DMS114 treated with DMSO at 0.1 percent for 48 hours (cell line): ENCODE results near the gene BRWD1.

Experiments
- DNase-seq: peaks from one replicate; lab custom pipeline; 2025; ENCODE audit not compliant: unreplicated experiment; lab: John Stamatoyannopoulos, UW

Gene BRWD1

DNA sequence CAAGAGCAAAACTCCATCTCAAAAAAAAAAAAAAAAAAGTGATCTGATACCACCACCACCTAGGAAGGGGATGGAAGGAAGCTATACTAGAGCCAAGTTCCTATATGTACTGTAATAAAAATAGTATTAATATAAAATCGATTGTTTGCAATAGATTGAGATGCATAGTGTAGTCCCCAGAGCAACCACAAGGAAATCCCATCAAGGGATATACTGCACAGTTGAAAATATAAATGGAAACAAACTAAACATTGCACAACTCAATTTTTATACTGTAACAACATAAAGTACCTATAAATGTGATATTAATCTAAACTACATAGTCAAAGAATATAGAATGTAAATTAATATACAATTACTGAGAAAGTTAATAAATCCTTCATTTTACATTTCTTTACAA is 109.3 kb downstream of the BRWD1 start:
- DNase-seq: no peak

DNA sequence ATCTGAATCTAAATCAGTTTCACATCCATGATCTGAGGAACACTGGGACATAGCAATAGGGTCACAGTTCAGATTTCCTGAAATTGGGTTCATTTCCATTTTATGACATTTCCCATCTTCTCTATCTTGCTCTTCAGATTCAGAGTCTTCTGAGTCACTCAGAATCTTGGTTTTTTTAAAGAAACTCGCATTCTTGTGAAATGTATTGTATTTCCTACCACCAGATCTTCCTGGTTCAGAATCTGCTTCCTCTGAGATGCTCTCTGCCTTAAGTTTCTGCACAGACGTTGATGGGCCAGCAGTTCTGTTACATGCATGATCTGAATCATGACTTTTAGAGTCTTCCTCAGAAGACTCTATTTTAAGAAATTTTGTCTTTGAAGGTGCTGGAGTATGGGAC is 114.6 kb downstream of the BRWD1 start:
- no peak for DNase-seq

DNA sequence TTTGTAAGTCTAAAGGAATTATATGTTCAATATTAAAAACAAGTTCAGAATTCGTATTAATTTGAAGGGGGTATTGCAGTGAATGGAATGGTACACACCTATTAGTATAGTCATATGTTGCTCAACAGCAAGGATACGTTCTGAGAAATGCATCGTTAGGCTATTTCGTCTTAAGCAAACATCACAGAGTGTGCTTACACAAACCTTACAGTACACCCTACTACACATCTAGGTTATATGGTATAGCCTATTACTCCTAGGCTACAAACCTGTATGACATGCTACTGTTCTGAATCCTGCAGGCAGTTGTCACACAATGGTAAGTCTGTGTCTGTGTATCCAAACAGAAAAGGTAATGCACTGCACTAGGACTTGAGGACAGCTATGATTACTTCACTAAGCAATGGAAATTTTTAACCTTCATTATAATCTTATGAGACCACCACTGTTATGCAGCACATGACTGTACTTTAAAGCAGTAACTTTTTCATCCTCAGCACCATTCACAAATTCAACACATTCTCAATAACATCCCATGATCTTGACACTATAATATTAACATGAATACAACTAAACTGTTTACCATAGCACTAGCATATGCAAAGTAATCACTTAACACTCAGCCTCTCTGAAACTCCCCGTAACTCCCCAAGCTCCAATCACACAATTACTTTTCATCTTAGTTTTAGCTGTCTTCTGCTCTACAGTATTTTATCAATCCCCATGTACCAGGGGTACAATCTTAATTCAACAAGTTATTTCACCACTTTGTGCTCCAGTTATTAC is 115.8 kb downstream of the BRWD1 start:
- DNase-seq: no peak

DNA sequence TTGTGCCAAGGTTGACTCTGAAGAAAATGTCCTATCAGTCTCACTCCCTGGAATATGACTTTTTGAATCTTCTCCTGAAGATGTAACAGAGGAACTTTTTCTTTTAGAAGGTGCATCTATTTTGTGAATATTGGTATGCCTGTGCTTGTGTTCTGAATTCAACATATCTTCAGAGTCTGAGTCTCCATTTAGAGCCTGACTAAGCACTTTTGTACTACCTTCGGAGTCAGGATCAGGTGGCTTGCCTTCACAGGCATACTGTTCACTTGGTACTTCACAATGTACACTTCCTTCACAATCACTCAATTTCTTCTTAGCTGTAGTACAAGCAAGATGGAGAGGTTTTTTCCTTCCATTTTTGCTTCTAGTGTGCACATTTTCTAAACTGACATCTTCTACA is 116.6 kb downstream of the BRWD1 start:
- DNase-seq: no peak

DNA sequence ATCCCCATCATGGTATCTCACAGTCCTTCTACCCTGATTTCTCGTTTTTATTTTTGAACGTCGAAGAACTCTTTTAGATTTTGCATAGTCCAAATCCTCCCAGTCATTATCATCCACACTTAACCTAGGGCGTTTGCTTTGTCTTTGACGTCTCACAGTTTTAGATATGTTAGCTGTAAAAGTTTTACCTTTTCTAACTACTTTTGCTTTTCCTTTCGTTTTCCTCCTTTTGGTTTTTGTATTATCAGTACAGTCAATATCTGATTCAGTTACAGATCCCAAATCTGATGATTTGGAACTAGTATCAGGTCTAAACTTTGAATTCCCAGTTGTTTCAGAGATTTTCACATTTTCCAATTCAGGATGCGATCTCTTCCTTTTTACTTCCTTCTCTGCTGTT is 117.1 kb downstream of the BRWD1 start:
- DNase-seq: no peak

DNA sequence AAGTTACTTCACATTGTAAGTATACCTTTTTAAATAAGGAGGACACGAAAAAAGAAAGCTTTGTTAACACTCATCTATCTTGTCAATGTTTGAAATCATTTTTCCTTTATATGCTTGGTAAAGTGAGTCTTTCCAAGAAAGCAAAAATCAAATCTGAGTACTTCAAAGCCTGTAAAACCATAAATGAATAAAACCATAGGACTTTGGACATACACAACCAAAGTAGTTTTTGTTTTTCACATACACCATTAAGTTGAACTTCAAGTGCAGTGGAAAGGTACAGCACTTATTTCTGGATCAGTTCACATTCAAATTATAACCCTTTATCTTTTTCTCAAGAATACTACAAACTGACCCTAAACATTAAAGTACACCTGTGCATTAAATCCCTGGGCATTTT is 120.1 kb downstream of the BRWD1 start:
- DNase-seq: no peak

DNA sequence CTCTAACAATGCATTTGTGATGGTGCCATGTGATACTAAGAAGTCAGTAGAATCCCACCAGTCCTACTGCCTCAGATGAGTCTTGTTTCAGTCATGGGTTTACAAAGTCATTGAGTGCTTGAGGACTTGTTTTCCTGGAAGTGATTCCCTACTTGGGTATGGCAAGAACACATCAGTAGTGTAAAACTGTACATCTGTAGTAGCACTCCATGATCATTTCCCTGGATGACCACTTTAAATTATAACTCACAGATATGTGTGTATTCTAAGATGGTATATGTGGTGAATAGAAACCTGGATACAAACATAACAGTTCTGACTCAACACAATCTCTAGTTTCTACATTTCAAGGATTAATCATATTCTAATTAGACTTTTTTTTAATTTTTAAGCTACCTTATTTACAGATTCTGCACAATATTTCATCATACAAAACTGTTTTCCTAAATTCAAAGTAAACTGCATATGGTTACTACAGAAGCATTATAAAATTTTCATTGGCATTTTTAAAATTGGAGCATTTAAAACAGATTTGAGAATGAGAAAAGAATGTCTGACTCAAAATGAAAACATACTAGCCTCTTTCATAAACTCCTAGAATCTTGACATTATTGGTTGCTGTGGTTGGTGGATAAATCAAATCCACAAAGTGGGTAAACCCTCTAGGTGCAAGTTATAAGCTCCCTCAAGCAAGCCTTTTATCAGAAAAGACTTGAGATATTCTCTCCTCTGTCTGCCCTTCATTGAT is 123.4 kb downstream of the BRWD1 start:
- no peak for DNase-seq

DNA sequence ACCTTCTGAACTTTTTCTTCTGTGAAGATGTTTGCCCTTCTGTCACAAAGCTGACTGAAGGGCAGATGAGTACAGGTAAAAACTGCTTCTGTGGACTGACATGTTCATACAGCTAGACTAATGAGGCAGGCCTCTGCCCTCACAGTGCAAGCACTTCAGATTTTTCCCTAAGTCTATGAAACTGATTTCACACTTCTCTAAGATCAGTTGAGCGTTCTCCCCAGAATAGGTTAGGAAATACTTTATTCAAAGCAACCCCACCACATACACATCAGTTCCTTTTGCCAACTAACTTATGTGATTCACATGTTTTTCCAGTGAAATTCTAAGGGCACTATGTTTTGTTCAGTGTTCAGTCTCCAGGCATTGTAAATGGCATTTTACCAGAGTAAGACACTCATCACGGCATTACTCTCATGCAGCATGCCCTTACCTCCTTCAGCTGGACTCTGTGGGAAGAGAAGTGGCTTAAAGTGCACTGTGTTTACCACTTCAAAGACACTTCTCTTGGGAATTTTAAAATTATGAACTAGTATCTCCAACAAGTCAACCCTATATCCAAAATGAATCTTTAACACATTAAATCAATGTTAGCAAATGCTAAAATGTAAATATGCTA is 124.8 kb downstream of the BRWD1 start:
- DNase-seq: no peak

DNA sequence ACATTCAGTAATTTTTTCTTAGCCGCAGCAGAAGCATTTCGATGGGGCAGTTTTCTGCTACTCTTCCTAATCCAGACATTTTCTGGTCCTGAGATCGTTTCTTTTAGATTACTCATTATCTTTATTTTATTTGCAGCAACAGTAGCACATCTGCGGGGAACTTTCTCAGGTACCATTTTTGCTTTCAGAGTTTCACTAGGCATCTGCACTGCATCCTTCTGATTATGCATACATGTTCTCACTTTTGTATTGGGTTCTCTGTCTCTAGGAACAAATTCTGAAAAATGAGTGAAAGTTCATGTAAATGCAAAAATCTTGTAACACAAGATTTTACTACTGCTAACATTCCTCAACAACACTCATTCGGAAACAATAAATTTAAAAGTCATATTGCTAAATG is 126.3 kb downstream of the BRWD1 start:
- no peak for DNase-seq

DNA sequence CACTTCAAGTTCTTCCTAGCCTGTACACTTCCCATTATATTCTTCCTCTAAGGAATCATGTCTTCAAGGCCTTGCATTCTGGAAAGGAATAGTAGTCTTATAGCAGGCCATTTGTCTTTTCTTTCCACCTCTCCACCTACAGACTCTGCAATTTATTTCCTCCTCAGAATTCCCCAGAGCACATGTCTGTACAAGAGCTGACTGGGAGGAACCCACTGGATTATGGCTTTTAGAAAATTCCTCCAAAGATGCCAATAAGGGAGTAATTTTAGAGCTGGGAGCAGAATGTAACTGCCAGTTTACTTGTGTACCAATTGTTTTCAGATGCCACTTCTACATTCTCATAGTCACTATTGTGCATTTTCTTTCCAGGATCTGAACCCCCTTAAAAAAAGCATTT is 126.8 kb downstream of the BRWD1 start:
- DNase-seq: no peak

DNA sequence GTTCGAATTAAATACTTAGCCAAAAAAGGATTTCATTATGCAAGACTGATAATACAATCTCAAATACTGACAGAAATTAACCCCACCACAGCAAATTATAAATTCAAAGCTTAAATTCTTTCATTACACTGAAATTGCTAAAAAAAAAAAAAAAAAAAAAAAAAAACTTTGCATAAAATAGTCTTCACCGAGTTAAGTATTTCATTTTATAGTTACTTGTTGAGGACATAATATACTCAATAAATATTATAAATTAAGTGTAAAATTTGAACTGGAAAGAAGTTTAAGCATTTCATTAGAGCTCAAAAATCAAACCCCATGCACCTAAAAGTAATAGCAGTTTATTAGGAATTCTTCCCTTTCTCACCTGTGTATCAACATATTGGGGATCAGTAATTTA is 128.3 kb downstream of the BRWD1 start:
- DNase-seq: no peak

DNA sequence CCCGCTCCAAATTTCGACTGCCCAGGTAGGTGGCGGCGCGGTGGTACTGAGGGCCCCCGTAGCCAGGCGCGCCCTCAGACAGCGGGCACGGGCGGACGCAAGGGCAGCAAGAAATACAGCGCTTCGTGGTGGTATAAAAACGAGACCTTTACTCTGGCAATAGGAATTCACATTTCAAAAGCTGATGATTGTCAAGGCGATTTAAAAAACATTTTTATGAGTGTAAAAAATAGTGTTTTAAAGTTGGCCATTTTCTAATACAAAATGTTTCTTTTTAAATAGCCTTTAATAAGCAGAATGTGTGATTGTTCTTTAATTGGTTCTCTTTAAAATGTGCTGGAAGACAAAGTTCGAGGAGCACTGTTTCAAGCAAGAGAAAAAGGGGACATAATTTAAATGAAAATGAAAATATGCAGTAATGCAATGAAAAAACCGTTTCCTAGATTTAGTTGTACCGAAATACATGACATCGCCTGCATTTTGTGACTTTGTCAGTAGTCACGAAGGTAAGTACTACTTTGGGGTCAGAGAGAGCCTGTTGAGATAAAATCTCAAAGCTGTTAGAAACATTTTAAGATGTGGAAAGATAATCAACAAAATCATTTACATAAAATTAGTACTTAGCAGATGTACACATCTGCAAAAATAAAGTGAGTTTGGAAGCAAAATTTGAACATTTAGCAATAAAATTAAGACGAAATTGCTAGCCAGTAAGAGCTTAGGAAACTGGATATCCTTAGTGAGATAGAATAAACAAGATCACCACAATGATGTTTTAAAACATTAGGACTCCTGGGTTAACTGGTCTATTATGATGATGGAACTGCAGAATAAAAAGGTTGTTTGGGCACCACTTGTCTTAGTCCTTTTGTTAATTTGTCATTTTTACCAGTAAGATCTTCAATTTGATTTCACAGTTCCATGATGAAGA is 129.1 kb downstream of the BRWD1 start:
- no peak for DNase-seq

DNA sequence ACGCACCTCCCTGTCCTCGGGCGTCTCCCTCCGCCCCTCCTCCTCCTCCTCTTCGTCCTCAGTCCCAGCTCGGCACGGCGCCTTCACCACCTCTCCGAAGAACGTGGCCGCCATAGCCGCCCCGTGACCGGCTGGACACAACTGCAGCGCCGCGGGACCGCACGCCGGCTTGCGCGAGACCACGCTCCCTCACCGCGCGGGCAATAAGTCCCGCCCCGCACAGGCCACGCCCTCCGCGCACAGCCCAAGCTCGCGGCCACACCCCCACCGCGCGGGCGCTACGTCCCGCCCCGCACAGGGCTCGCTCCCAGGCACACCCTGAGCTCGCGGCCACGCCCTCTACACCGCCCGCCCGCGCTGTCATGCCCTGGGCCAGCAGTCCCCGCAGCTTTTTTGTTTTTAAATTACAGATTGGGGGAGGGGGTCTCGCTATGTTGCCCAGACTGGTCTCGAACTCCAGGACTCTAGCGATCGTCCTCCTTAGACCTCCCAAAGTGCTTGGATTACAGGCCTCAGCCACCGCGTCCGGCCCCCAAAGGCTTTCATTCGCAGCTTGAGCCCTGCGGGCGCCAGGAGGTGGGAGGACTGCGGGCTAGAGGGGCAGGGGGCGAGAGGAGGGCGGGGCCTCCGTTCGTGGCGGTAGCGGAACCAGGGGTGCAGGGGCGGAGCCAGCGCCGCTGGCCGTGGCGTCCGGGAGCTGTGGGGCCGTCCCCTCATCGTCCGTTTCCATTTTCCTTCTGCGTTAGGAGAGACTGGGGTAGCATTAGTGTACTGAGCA is 130.0 kb downstream of the BRWD1 start, which contains the start of gene PSMG1:
TSS of gene PSMG1 (minus strand) at position 180 of the 778 bp plus-strand sequence. CDS start at position 114, 66 bp downstream.
- peak; percentile 80 for DNase-seq

DNA sequence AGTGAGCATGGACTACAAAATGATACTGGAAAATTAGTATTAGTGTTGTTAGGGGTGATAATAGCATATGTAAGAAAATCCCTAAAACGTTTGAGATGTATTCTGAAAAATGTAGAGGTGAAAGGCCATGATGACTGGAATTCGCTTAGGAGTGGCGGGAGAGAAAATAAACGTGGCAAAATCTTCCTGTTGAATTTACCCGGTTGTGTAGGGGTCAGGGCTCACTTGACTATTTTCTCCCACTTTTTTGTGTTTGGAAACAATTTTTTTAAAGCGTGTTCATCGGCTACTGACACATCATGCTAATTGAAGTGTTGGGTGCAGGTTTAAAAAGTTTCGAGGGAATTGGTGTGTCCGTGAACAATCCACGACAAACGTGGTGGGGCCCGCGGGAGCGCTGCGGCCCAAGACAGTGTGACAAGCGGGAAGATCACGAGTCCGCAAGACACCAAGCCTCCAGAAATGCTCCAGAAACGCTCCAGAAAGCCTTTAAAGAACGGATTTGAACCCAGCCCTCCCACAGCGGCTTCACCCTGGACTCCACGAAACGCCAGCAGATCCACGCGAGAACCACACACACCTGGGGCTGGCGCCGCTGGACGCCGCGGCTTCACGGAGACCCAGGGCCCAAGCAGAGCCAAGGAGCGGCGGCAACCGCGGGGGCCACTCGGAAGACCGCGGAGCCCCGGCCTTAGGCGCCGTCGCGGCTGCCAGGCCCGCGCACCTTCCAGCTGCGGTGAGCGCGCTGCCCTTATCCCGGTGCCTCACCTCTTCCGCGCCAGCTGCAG is 130.8 kb downstream of the BRWD1 start:
- no peak for DNase-seq

DNA sequence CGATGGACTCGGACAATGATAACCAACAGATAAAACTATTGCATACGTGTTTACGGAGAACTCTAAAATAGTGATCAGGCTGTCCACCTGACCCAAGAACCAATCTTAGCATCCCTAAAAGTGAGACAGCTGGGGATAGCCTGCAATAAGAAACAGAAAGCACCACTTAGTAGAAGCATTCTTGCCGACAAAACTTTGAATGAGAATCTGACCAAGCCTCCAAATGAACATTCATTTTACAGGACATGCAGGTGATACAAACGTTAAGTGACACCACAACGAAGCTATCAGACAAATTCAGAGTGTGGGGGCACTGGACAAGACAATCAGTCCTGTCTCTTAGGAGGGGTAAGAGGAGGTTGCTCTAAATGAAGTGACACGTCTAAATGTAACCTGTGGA is 131.4 kb downstream of the BRWD1 start:
- DNase-seq: no peak

DNA sequence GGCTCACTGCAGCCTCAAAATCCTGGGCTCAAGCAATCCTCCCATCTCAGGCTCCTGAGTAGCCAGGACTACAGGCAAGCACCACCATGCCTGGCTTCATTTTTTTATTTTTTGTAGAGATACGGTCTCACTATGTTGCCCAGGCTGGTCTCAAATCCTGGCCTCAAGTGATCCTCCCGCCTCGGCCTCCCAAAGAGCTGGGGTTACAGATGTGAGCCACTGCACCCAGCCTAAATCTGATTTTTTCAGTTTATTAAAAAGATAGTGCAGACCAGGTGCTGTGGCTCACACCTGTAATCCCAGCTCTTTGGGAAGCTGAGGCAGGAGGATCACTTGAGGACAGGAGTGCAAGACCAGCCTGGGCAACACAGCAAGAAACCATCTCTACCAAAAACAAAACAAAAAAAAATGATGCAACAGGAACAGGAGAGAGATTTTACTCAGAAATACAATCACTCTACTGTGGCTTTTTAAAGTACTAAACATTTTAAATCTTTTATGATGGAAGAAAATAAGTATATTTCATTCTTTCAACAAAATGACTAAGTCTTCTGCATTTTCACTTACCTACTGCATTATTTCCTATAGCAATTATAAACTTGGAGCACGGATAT is 132.1 kb downstream of the BRWD1 start:
- DNase-seq: no peak

DNA sequence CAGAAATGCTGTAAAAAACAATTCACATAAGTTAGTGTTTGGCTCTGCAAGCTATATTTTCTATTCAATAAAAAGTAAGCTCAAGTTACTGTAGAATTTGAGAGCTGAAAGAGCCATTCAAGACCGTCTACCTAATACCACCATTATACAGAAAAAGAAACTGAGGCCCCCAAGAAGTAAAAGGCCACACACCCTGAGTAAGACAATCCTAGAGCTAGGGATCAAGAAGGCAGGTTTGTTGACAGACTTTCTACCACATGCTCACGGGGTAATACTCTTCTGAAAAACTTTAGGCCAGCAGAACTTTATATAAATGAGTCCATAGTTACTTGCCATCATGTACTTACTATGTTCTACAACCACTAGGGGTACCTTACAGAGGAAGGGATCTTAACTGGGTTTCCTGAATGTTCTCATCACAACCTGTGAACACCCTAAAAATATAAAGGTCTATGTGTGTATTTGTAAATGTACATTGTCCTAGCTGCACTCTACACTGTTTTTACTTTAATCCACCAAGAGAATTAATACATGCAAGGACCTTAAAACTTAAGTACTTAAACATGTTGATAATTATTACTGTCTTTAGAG is 132.9 kb downstream of the BRWD1 start:
- DNase-seq: no peak

DNA sequence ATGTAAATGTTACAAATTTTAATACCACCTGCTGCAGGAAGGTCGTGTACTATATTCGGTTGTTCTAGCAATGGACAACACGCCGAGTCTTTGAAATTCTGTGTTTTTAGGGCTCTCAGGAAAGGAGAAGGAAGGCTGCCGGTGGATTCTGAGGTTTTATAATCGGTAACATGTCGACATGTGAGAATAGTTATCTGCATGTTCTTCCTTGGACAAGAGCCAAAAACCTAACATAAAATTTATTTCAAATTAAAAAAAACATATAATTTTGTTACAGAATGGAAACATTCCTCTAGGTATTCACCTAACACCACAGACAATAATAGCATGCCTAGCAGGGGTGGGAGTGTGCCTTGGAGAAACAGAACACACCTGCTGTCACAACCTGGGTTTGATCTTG is 135.0 kb downstream of the BRWD1 start:
- no peak for DNase-seq

DNA sequence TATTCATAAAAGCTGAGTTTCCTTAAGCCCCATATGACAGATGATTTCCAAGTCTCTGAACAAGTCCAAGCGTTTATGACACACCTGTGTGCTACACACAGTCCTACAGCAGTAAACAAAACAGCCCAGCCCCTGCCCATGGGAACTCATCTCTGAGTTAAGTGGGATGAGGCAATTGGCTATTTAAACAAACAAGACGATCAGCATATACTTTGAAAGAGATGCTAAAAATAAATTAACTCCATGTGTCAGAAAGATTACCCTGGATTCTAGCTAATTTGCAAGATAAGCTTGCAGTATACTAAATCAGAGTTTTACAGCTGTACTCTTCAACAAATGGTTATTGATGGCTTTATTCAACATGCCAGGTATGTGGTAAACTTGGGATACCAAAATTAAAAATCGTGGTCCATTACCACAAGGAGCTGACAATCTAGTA is 137.1 kb downstream of the BRWD1 start:
- no peak for DNase-seq
